Right lobe of liver (tissue), 6 donors: ENCODE measurements around the gene SPATA6L. TPM values are rescaled to one million over a fixed set of nuclear protein-coding genes. Genes with fewer than 3 reads are reported as not detected.

Source experiments
- ATAC-seq, 4 donors: fragments of 200-7000 bp; cut with Tn5 transposase; one replicate each; pipeline ENCODE4 v1.9.1; 2020; ENCODE audit warnings: mild to moderate bottlenecking in 4 of 4, moderate library complexity in 4 of 4
- DNase-seq, 3 donors: peaks; one replicate each; pipeline ENCODE4 v3.0.0-alpha.2; 2020
- H3K27ac ChIP-seq, 3 donors: fragments of 200-600 bp; one replicate each; pipeline ENCODE4 v1.8.0; 2022
- H3K27me3 ChIP-seq, 2 donors: fragments of 200-600 bp; one replicate each; pipeline ENCODE4 v1.8.0; 2022
- H3K36me3 ChIP-seq, 4 donors: fragments of 200-600 bp; sonication (generic) in 1 of 4; one replicate each; pipeline versions ENCODE4 v1.5.1 to v1.8.0; 2017 to 2022; ENCODE audit warnings: control low read depth in 1 of 4
- H3K4me1 ChIP-seq, 4 donors: fragments of 200-600 bp; sonication (generic) in 1 of 4; one replicate each; pipeline versions ENCODE4 v1.5.1 to v1.8.0; 2017 to 2022; ENCODE audit warnings: control low read depth in 1 of 4
- H3K4me3 ChIP-seq, 3 donors: fragments of 200-600 bp; one replicate each; pipeline ENCODE4 v1.8.0; 2022
- H3K9me3 ChIP-seq, 4 donors: fragments of 200-600 bp; sonication (generic) in 1 of 4; one replicate each; pipeline versions ENCODE4 v1.5.1 to v1.8.0; 2017 to 2022; ENCODE audit warnings: control low read depth in 1 of 4
- POLR2A ChIP-seq: fragments of 450-650 bp; IDR thresholded peaks from one replicate; pipeline ENCODE4 v1.6.1; 2017; ENCODE audit warnings: antibody characterized with exemption, mild to moderate bottlenecking
- WGBS: methylation state at CpG from one replicate; pipeline ENCODE4 v1.1.6; 2018; ENCODE audit warnings: low coverage, low lambda C conversion rate; ENCODE audit not compliant: insufficient coverage; ENCODE audit errors: missing lambda C conversion rate; 5-methylcytosine and 5-hydroxymethylcytosine counted together
- intact Hi-C, 2 donors: fragments of 100-400 bp; cut with DNase I; formaldehyde crosslinking; loops; one replicate each; pipeline versions ENCODE4 v1.11.2 to v1.14.1; 2022
- total RNA-seq, 6 experiments: library from RNA; depleted of rRNA in 2 of 6; stranded (reverse); fragments of >200 nt in 2 of 6; fragmentation: NEBNext Ultra II Directional in 3 of 6; extraction: Animal tissue kit (Norgen Biotek cat#: 25700) in 3 of 6; gene quantifications; one replicate each; pipeline versions ENCODE4 v1.1.0 to v1.2.4, GENCODE V29; 2016 to 2023
- TF ChIP-seq, protein P1 (sequence below), 4 donors: fragments of 200-600 bp in 3 of 4; fragments of 450-650 bp in 1 of 4; IDR thresholded peaks; one replicate each; pipeline versions ENCODE4 v1.5.1 to v1.8.0; 2016 to 2022; ENCODE audit warnings: antibody characterized with exemption in 4 of 4, mild to moderate bottlenecking in 2 of 4
- donor health status: DM: no; HTN: yes; CAD: no.
- donor health status: DM: no; HTN: no; CAD: no.
- donor health status: DM: no; HTN: no; CAD: no.
- donor health status: DM: no; HTN: yes; CAD: no.
- donor health status: DM: no; HTN: yes; CAD: no.

SPATA6L gene
- total RNA-seq, 6 experiments from 2014 or later: 3.7 to 18.8 (median 5.0) TPM

DNA sequence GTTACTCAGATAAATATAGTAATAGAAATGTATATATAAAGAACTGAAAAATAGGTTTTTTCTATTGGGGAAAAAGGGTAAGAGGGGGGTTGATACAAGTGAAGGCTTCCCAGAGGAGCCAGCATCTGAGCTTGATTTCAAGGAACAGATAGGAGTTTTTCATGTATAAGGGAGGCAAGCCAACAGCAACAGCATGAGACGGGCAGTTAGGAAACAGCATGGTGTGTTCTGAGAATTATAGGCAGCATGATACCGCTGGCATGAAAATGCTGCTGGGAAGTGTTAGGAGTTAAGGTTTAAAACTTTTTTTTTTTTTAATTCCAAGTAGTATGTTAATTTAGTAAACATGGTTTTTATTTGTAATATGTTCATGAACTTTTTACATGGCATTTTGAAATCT is 22.7 kb upstream of the SPATA6L start:
- intact Hi-C loops: no loop called here
- TF ChIP-seq POLR2A: no peak
- TF ChIP-seq, protein P1, sequence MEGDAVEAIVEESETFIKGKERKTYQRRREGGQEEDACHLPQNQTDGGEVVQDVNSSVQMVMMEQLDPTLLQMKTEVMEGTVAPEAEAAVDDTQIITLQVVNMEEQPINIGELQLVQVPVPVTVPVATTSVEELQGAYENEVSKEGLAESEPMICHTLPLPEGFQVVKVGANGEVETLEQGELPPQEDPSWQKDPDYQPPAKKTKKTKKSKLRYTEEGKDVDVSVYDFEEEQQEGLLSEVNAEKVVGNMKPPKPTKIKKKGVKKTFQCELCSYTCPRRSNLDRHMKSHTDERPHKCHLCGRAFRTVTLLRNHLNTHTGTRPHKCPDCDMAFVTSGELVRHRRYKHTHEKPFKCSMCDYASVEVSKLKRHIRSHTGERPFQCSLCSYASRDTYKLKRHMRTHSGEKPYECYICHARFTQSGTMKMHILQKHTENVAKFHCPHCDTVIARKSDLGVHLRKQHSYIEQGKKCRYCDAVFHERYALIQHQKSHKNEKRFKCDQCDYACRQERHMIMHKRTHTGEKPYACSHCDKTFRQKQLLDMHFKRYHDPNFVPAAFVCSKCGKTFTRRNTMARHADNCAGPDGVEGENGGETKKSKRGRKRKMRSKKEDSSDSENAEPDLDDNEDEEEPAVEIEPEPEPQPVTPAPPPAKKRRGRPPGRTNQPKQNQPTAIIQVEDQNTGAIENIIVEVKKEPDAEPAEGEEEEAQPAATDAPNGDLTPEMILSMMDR (IDR thresholded peaks at IDR 0.05): no peak
- no peaks in the 10 kb centered on the region for H3K27me3 ChIP-seq
- DNase-seq (no peak), ATAC-seq (no peak)
- no peak overlapping the region for H3K4me3 ChIP-seq
- H3K4me1 ChIP-seq: no peaks in the 10 kb centered on the region
- peaks cover 0 to 36% (median 3%) of the 10 kb centered on the region in 4 donors for H3K36me3 ChIP-seq
- H3K27ac ChIP-seq: no peak overlapping the region
- 63% methylated on average over 1 of the region's 2 CpGs for WGBS
- H3K9me3 ChIP-seq: no peaks in the 10 kb centered on the region

DNA sequence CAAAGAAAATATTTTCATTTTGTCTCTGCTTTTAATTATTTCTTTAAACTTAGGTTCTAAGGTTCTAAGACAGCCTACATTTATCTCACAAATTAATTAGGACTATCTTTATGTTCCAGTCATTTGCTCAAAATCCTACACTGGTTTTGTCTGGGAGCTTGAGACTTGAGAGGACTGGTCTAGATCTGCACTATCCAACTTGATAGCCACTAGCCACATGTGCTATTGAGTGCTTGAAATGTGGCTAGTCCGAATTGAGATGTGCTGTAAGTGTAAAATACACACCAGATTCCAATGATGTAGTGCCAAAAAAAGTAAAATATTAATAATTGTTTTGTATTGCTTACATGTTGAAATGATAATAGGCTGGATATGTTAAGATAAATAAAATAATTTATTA is 20.3 kb upstream of the SPATA6L start:
- intact Hi-C loops: no loop called here
- Histone ChIP-seq H3K27me3 (no peaks in the 10 kb centered on the region), H3K9me3 (no peaks in the 10 kb centered on the region), H3K4me1 (peaks cover 0 to 2% (median 0%) of the 10 kb centered on the region in 4 donors), H3K36me3 (peaks cover 0 to 32% (median 3%) of the 10 kb centered on the region in 4 donors), H3K27ac (no peak overlapping the region), H3K4me3 (no peak overlapping the region)
- no peak for TF ChIP-seq POLR2A
- TF ChIP-seq, protein P1 (IDR thresholded peaks at IDR 0.05): no peak
- no peak for ATAC-seq
- no peak for DNase-seq
- 19% methylated on average over 1 of the region's 1 CpG for WGBS

DNA sequence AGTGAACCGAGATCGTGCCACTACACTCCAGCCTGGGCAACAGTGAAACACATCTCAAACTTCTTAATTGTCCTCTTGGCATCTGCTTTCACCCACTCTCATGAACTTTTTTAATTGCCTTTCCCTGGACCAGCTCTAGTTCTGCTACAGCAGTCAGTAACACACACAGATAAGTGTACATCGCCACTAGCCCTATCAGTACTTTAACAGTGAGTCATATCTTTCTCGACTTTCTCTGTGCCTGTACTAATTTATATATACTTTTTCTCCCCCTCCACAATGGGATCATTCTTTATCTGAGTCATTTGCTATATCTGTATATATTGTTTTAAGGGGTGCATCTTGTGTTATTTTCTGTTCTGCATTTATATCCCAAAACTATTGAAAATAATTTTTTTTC is 19.8 kb upstream of the SPATA6L start:
- 60% methylated on average over 2 of the region's 4 CpGs for WGBS
- Histone ChIP-seq H3K9me3 (no peaks in the 10 kb centered on the region), H3K4me3 (no peak overlapping the region), H3K4me1 (peaks cover 0 to 7% (median 0%) of the 10 kb centered on the region in 4 donors), H3K36me3 (peaks cover 0 to 32% (median under 1%) of the 10 kb centered on the region in 4 donors), H3K27ac (no peak overlapping the region), H3K27me3 (no peaks in the 10 kb centered on the region)
- ATAC-seq: peak in 1 of 4 donors; percentile 40
- intact Hi-C loops: no loop called here
- no peak for TF ChIP-seq POLR2A
- TF ChIP-seq, protein P1 (IDR thresholded peaks at IDR 0.05): no peak
- no peak for DNase-seq

DNA sequence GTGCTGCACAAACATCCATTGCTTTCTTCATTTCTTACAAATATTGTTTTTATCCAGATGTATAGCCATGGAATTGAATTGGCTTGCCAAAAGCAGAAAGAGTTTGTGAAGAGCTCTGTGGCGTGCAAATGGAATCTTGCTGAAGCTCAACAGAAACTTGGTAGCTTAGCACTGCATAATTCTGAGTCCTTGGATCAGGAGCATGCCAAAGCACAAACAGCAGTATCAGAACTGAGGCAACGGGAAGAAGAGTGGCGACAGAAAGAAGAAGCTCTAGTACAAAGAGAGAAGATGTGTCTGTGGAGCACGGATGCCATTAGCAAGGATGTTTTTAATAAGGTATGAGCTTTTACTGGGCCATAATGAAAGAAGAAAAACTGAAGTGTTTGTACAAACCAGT is 18.5 kb upstream of the SPATA6L start:
- Histone ChIP-seq H3K27ac (no peak overlapping the region), H3K36me3 (peaks cover 0 to 32% (median 0%) of the 10 kb centered on the region in 4 donors), H3K4me3 (no peak overlapping the region), H3K9me3 (no peaks in the 10 kb centered on the region), H3K4me1 (peaks cover 0 to 10% (median 0%) of the 10 kb centered on the region in 4 donors), H3K27me3 (no peaks in the 10 kb centered on the region)
- intact Hi-C loops: no loop called here
- TF ChIP-seq, protein P1 (IDR thresholded peaks at IDR 0.05): no peak
- TF ChIP-seq POLR2A: no peak
- no peak for DNase-seq
- WGBS: 92% methylated on average over 4 of the region's 4 CpGs
- ATAC-seq: no peak

DNA sequence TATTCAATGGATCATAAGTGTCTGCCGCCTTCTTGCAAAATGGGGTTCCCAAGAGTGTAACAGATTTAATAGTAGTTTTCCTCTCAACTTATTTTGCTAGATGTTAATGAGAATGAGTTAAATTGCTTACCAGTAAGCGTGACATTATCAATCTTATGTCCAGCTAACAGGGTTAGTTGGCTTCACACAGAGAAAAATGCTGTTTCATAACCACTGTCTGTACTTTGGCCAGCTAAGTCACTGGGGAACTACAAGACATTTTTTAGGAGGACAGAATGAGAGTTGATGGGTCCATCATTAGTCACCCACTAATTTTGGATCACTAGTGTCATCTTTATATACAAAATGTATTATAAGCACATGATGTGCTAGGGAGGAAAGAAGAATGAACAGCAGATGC is 14.5 kb upstream of the SPATA6L start:
- H3K27ac ChIP-seq: peak overlapping the region; percentile 93 to 99 (median 99)
- intact Hi-C loops: no loop called here
- peak; percentile 52 for TF ChIP-seq POLR2A
- TF ChIP-seq, protein P1 (IDR thresholded peaks at IDR 0.05): no peak
- ATAC-seq (peak; percentile 10 to 44 (median 32)), DNase-seq (no peak)
- H3K4me1 ChIP-seq: peaks cover 0 to 17% (median 4%) of the 10 kb centered on the region in 4 donors
- H3K36me3 ChIP-seq: peaks cover 0 to 10% (median 0%) of the 10 kb centered on the region in 4 donors
- H3K4me3 ChIP-seq: peak overlapping the region; percentile 76 to 91 (median 86)
- no peaks in the 10 kb centered on the region for H3K9me3 ChIP-seq
- WGBS: 33% methylated on average over 2 of the region's 2 CpGs
- no peaks in the 10 kb centered on the region for H3K27me3 ChIP-seq
